Testis (tissue), 3 donors: ENCODE data around the gene MAP2. TPM values are rescaled to one million over a fixed set of nuclear protein-coding genes. Genes with fewer than 3 reads are reported as not detected.

Source experiments
- DNase-seq: peaks from one replicate; pipeline ENCODE4 v3.0.0-alpha.2; 2019
- H3K27ac ChIP-seq, 2 donors: fragments of 200-600 bp; sonication (generic); one replicate each; pipeline ENCODE4 v1.5.1; 2019
- H3K27me3 ChIP-seq: fragments of 200-600 bp; sonication (generic); one replicate; pipeline ENCODE4 v1.5.1; 2019
- H3K36me3 ChIP-seq: fragments of 200-600 bp; sonication (generic); one replicate; pipeline ENCODE4 v1.5.1; 2017; ENCODE audit warnings: low read depth; ENCODE audit errors: missing control alignments
- H3K4me1 ChIP-seq: fragments of 200-600 bp; sonication (generic); one replicate; pipeline ENCODE4 v1.5.1; 2019
- H3K4me3 ChIP-seq, 2 donors: fragments of 200-600 bp; sonication (generic); one replicate each; pipeline ENCODE4 v1.5.1; 2017 to 2019
- H3K9me3 ChIP-seq: fragments of 200-600 bp; sonication (generic); one replicate; pipeline ENCODE4 v1.5.1; 2017
- POLR2A ChIP-seq: fragments of 450-650 bp; IDR thresholded peaks from one replicate; pipeline ENCODE4 v1.6.1; 2017; ENCODE audit warnings: antibody characterized with exemption, mild to moderate bottlenecking, moderate library complexity
- WGBS, 2 donors: methylation state at CpG; one replicate each; pipeline ENCODE4 v1.1.5; 2018; 5-methylcytosine and 5-hydroxymethylcytosine counted together
- intact Hi-C: fragments of 100-400 bp; cut with DNase I; formaldehyde crosslinking; loops from one replicate; pipeline ENCODE4 v1.15.1; 2023; ENCODE audit warnings: low total_unique reads
- polyA plus RNA-seq: library from polyadenylated mRNA; stranded (reverse); fragments of 350-450 nt; fragmentation: Illumina TruSeq; extraction: RNeasy Lipid Tissue Mini Kit (QIAGEN cat#74804); gene quantifications from one replicate; pipeline ENCODE4 v1.2.3, GENCODE V29; 2014; ENCODE audit warnings: low read depth, low replicate concordance; ENCODE audit not compliant: insufficient read depth
- total RNA-seq, 2 donors: library from RNA; depleted of rRNA; stranded (reverse); fragments of >200 nt; gene quantifications; one replicate each; pipeline ENCODE4 v1.2.3, GENCODE V29; 2016
- TF ChIP-seq, protein P1 (sequence below), 3 experiments: fragments of 450-650 bp in 2 of 3; fragments of 200-600 bp in 1 of 3; sonication (generic) in 1 of 3; IDR thresholded peaks; one replicate each; pipeline ENCODE4 v1.5.1; 2016 to 2019; ENCODE audit warnings: antibody characterized with exemption in 3 of 3, mild to moderate bottlenecking in 2 of 3, moderate library complexity in 1 of 3

Gene MAP2
- total and polyA plus RNA-seq, 3 donors from 2014 or later = 15.6 to 30.9 (median 20.9) TPM

- no peak overlapping the region for H3K4me3 ChIP-seq
- H3K27ac ChIP-seq = no peak overlapping the region
- no peaks in the 10 kb centered on the region for H3K27me3 ChIP-seq
- H3K36me3 ChIP-seq = no peaks in the 10 kb centered on the region
- 73 to 80% methylated on average over 5 of the region's 5 CpGs for WGBS, 2 donors
- intact Hi-C loops = no loop called here
- H3K9me3 ChIP-seq = no peaks in the 10 kb centered on the region
- no peaks in the 10 kb centered on the region for H3K4me1 ChIP-seq
- DNase-seq = no peak
- TF ChIP-seq POLR2A = no peak
- TF ChIP-seq, protein P1, sequence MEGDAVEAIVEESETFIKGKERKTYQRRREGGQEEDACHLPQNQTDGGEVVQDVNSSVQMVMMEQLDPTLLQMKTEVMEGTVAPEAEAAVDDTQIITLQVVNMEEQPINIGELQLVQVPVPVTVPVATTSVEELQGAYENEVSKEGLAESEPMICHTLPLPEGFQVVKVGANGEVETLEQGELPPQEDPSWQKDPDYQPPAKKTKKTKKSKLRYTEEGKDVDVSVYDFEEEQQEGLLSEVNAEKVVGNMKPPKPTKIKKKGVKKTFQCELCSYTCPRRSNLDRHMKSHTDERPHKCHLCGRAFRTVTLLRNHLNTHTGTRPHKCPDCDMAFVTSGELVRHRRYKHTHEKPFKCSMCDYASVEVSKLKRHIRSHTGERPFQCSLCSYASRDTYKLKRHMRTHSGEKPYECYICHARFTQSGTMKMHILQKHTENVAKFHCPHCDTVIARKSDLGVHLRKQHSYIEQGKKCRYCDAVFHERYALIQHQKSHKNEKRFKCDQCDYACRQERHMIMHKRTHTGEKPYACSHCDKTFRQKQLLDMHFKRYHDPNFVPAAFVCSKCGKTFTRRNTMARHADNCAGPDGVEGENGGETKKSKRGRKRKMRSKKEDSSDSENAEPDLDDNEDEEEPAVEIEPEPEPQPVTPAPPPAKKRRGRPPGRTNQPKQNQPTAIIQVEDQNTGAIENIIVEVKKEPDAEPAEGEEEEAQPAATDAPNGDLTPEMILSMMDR (IDR thresholded peaks at IDR 0.05) = no peak
Observed at GRCh38 chr2:209613649-209614305, 189.9 kb downstream of the MAP2 start.

DNA sequence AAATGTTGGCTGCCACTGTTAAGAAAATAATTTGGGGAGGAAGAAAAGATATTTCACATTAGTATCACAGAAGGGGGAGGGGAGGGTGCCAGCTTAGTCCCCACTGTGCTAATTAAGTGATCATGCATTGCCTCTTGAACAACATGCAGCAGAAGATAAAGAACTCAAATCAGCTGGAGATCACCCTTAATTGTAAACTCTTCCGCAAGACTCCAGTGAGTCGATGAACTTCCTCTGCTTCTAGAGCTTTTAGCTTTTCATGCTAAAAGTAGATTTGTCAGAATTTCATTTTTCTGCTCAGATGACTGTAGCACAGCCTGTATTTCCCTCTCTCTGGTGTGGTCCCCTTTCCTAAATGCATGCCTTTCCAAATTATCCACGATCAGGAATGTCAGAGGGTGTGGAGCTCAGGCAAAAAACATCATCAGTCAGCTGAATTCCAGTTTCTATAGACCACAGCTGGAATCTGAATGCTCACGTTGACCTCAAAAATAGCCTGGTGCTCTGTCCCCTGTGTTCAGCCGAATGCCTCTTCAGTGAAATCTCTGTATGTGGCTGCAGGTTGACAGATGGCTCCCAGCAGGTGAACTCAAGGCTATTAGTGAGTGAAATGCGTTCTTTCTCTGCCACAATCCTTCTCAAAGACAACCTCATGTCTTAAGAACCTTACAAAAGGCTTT is 191.0 kb downstream of the MAP2 start:
- no peaks in the 10 kb centered on the region for H3K4me1 ChIP-seq
- TF ChIP-seq, protein P1 (IDR thresholded peaks at IDR 0.05) = no peak
- TF ChIP-seq POLR2A = no peak
- no peak for DNase-seq
- no peak overlapping the region for H3K27ac ChIP-seq
- 71 to 86% methylated on average over 6 of the region's 6 CpGs for WGBS, 2 donors
- no peak overlapping the region for H3K4me3 ChIP-seq
- H3K36me3 ChIP-seq = no peaks in the 10 kb centered on the region
- no peaks in the 10 kb centered on the region for H3K27me3 ChIP-seq
- intact Hi-C loops = no loop called here
- H3K9me3 ChIP-seq = no peaks in the 10 kb centered on the region

GRCh38 chr2:209619782-209620181 is 195.9 kb downstream of the MAP2 start:
- no peak overlapping the region for H3K27ac ChIP-seq
- no peaks in the 10 kb centered on the region for H3K27me3 ChIP-seq
- H3K36me3 ChIP-seq = no peaks in the 10 kb centered on the region
- TF ChIP-seq, protein P1 (IDR thresholded peaks at IDR 0.05) = no peak
- no peak for TF ChIP-seq POLR2A
- no peaks in the 10 kb centered on the region for H3K9me3 ChIP-seq
- no peaks in the 10 kb centered on the region for H3K4me1 ChIP-seq
- H3K4me3 ChIP-seq = no peak overlapping the region
- no peak for DNase-seq
- intact Hi-C loops = no loop called here

DNA sequence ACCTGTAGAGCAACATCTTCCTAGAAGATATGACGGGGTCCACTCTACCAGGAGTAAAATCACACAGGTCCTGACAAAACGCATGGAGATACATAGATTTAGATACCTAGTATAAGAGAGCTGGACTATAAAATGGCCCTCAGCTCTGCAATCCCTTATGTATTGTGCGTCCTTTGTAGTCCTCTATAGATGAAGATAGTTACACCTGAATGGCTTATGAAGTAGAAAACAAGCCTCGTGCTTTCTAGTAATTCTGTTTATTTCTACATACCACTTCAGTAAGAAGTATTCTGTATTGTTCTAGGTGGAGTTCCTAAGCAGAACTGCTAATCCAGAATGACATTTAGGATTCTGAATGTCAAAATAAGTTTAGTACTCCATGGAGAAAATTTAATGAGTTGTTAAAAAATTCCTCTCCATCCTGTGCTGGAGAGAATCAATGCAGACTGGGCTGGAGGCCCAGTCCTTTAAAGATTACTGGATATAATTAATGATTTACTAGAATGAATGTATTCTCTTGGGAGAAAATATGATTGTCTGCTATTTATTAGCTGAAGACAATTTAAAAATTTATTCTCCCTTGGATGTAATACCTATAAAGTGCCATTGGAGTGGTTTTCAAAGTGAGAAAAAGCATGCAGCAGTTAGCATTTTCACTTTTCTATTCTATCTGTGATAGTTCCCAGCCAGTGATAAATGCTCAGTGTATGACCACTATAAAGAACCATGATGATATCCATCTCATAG is 200.5 kb downstream of the MAP2 start:
- intact Hi-C loops = no loop called here
- Histone ChIP-seq H3K36me3 (no peaks in the 10 kb centered on the region), H3K27me3 (no peaks in the 10 kb centered on the region), H3K4me1 (no peaks in the 10 kb centered on the region), H3K4me3 (no peak overlapping the region), H3K27ac (no peak overlapping the region), H3K9me3 (no peaks in the 10 kb centered on the region)
- TF ChIP-seq, protein P1 (IDR thresholded peaks at IDR 0.05) = no peak
- TF ChIP-seq POLR2A = no peak
- no peak for DNase-seq
- WGBS, 2 donors = 87 to 97% methylated on average over 4 of the region's 4 CpGs
